H1 (cell line): Measurements from ENCODE around the gene NADK2. TPM values are rescaled to one million over a fixed set of nuclear protein-coding genes. Genes with fewer than 3 reads are reported as not detected.
A peak's percentile ranks its signal among the peaks of the same experiment; 100 is the strongest.

ENCODE experiments used
- BRCA1 ChIP-seq: IDR thresholded peaks from 2 replicates; pipeline ENCODE4 v1.6.1; 2012; ENCODE audit warnings: low read depth, low read length, improper control_type of control experiment
- CBX5 ChIP-seq: fragments of 300-800, 300-1000 bp; sonication (generic); IDR thresholded peaks from 2 replicates; pipeline ENCODE4 v1.7.1; 2016; ENCODE audit warnings: antibody characterized with exemption, low read length, low read depth
- CHD1 ChIP-seq: IDR thresholded peaks from 2 replicates; pipeline ENCODE4 v1.6.1; 2012; ENCODE audit warnings: low read depth, low read length, improper control_type of control experiment
- CHD2 ChIP-seq: IDR thresholded peaks from 2 replicates; pipeline ENCODE4 v1.6.1; 2012; ENCODE audit warnings: low read length, improper control_type of control experiment
- EGR1 ChIP-seq: IDR thresholded peaks from 2 replicates; pipeline ENCODE4 v1.6.1; 2011; ENCODE audit warnings: low read depth, low read length, borderline replicate concordance
- EP300 ChIP-seq, 2 experiments: IDR thresholded peaks; 1 replicate in 1 of 2; 2 replicates in 1 of 2; pipeline ENCODE4 v1.6.1; 2011 to 2012; ENCODE audit warnings: low read depth in 2 of 2, low read length in 2 of 2, mild to moderate bottlenecking in 2 of 2, borderline replicate concordance in 1 of 2, inconsistent platforms in 1 of 2, moderate library complexity in 1 of 2
- FOSL1 ChIP-seq: IDR thresholded peaks from 2 replicates; pipeline ENCODE4 v1.6.1; 2011; ENCODE audit warnings: mild to moderate bottlenecking, low read depth, low read length, moderate library complexity; ENCODE audit not compliant: insufficient read depth
- GABPA ChIP-seq: IDR thresholded peaks from 2 replicates; pipeline ENCODE4 v1.6.1; 2011; ENCODE audit warnings: mild to moderate bottlenecking, low read length, moderate library complexity, borderline replicate concordance; ENCODE audit not compliant: insufficient read depth
- HDAC6 ChIP-seq: IDR thresholded peaks from one replicate; pipeline ENCODE4 v1.7.1; 2012; ENCODE audit warnings: low read depth, mild to moderate bottlenecking, inconsistent platforms, low read length, moderate library complexity
- JUND ChIP-seq: IDR thresholded peaks from 2 replicates; pipeline ENCODE4 v1.6.1; 2011; ENCODE audit warnings: mild to moderate bottlenecking, improper control_type of control experiment, low read length
- KDM1A ChIP-seq: fragments of 200-600, 300-600 bp; sonication (generic); IDR thresholded peaks from 2 replicates; pipeline ENCODE4 v1.7.1; 2016; ENCODE audit warnings: mild to moderate bottlenecking, low read length, borderline replicate concordance
- KDM5A ChIP-seq: fragments of 200-600 bp; IDR thresholded peaks from 2 replicates; pipeline ENCODE4 v1.7.1; 2012; ENCODE audit warnings: mild to moderate bottlenecking, low read length, inconsistent platforms, mixed read lengths
- MAX ChIP-seq: IDR thresholded peaks from 2 replicates; pipeline ENCODE4 v1.6.1; 2012; ENCODE audit warnings: inconsistent platforms
- NRF1 ChIP-seq: IDR thresholded peaks from 2 replicates; pipeline ENCODE4 v1.6.1; 2011; ENCODE audit warnings: mild to moderate bottlenecking, low read depth, low read length, improper control_type of control experiment
- POLR2AphosphoS5 ChIP-seq: IDR thresholded peaks from 2 replicates; pipeline ENCODE4 v1.6.1; 2011; ENCODE audit warnings: low read depth, low read length
- POU5F1 ChIP-seq: IDR thresholded peaks from 2 replicates; pipeline ENCODE4 v1.6.1; 2011; ENCODE audit warnings: low read depth, mild to moderate bottlenecking, low read length, moderate library complexity
- RBBP5 ChIP-seq: IDR thresholded peaks from 2 replicates; pipeline ENCODE4 v1.7.1; 2012; ENCODE audit warnings: low read depth, mild to moderate bottlenecking, inconsistent platforms, low read length, moderate library complexity, borderline replicate concordance
- SIX5 ChIP-seq: IDR thresholded peaks from 2 replicates; pipeline ENCODE4 v1.6.1; 2011; ENCODE audit warnings: mild to moderate bottlenecking, low read depth, low read length
- SP1 ChIP-seq: IDR thresholded peaks from 2 replicates; pipeline ENCODE4 v1.6.1; 2011; ENCODE audit warnings: low read depth, low read length
- TAF1 ChIP-seq: IDR thresholded peaks from 2 replicates; pipeline ENCODE4 v1.6.1; 2011; ENCODE audit warnings: mild to moderate bottlenecking, low read depth, low read length
- TAF7 ChIP-seq: optimal IDR thresholded peaks from 2 replicates; pipeline ENCODE3; 2011; ENCODE audit warnings: low read depth, mild to moderate bottlenecking, inconsistent platforms, low read length, moderate library complexity, borderline replicate concordance
- TBP ChIP-seq: IDR thresholded peaks from 2 replicates; pipeline ENCODE4 v1.6.1; 2011; ENCODE audit warnings: low read depth, low read length, improper control_type of control experiment
- USF2 ChIP-seq: IDR thresholded peaks from 2 replicates; pipeline ENCODE4 v1.6.1; 2011; ENCODE audit warnings: low read length, improper control_type of control experiment
- YY1 ChIP-seq: IDR thresholded peaks from 2 replicates; pipeline ENCODE4 v1.6.1; 2011; ENCODE audit warnings: low read depth, mild to moderate bottlenecking, low read length
- ZNF274 ChIP-seq: IDR thresholded peaks from 2 replicates; pipeline ENCODE4 v1.7.0; 2012; ENCODE audit warnings: low read length, borderline replicate concordance; ENCODE audit errors: extremely low read depth
- polyA plus RNA-seq, 7 experiments: library from polyadenylated mRNA; depleted of rRNA in 3 of 7; stranded (reverse) in 5 of 7; unstranded in 2 of 7; fragments of >200 nt in 5 of 7; fragments of 200-250 nt in 2 of 7; gene quantifications; 1 replicate in 5 of 7; 2 replicates in 1 of 7; 4 replicates in 1 of 7; pipeline versions ENCODE4 v1.2.1 to v1.2.3, GENCODE V29; 2011 to 2013; ENCODE audit warnings: missing spikeins in 2 of 7, mixed read lengths in 2 of 7
- total RNA-seq: library from RNA; stranded (reverse); fragmentation: NEBNext Ultra II Directional; extraction: Animal tissue kit (Norgen Biotek cat#: 25700); gene quantifications from 2 replicates; pipeline ENCODE4 v1.2.1, GENCODE V29; 2021

Gene NADK2
- total and polyA plus RNA-seq, 2 of the 8 experiments (the other 6 are each of a cell fraction or from before 2014, with no cell fraction given) = 3.4 to 16.1 TPM

GRCh38 chr5:36150676-36151433, 90.9 kb downstream of the NADK2 start (continued):
- TF ChIP-seq KDM1A (no peak), BRCA1 (no peak), SP1 (no peak), CHD2 (no peak), CBX5 (no peak), ZNF274 (no peak), KDM5A (peak; percentile 60), USF2 (no peak), TAF1 (peak; percentile 71; the same call in 1 of the 2 replicates), SIX5 (no peak), GABPA (no peak), POLR2AphosphoS5 (peak; percentile 60), POU5F1 (no peak), RBBP5 (no peak), JUND (no peak), HDAC6 (no peak), FOSL1 (no peak), EP300 (IDR thresholded peaks at IDR 0.05; ENCODE audit: borderline replicate concordance in 1 of 2, low read depth in 2 of 2, low read length in 2 of 2) (no peak), EGR1 (no peak), TBP (0 out of 2 replicates have a peak, but pooled peaks have one; percentile 65), TAF7 (no peak), MAX (no peak), YY1 (no peak), NRF1 (no peak), CHD1 (no peak)
